T-helper 9 cell (primary cell): ENCODE data around the gene ATG9B.

ENCODE experiments used
- DNase-seq: peaks from one replicate; pipeline ENCODE4 v3.0.0-alpha.2; 2020
- total RNA-seq, 2 donors: gene quantifications; one replicate each; lab custom pipeline; 2026; lab: John Stamatoyannopoulos, UW

Gene ATG9B
- total RNA-seq: 6.5 to 12.1 reads per million in 2 donors

GRCh38 chr7:151024435-151025056 is at the start of gene ATG9B:
Gene ATG9B (minus strand): TSS chr7:151024494. CDS start chr7:151024423, 71 bp downstream.
- no peak for DNase-seq

- DNase-seq: no peak
Measured at GRCh38 chr7:151073990-151074389, 49.7 kb upstream of the ATG9B start.

- DNase-seq: no peak
Measured at GRCh38 chr7:151071032-151071866, 47.0 kb upstream of the ATG9B start.

GRCh38 chr7:151070574-151070960 is 46.3 kb upstream of the ATG9B start:
- DNase-seq: no peak

GRCh38 chr7:151069841-151070573 is 45.7 kb upstream of the ATG9B start:
- no peak for DNase-seq

- DNase-seq: no peak
Measured at GRCh38 chr7:151068069-151068773, 43.9 kb upstream of the ATG9B start.

GRCh38 chr7:151066273-151066974 is 42.1 kb upstream of the ATG9B start:
- DNase-seq: no peak

GRCh38 chr7:151065516-151065915 is 41.2 kb upstream of the ATG9B start:
- no peak for DNase-seq

GRCh38 chr7:151064993-151065392 is 40.7 kb upstream of the ATG9B start:
- DNase-seq: no peak

GRCh38 chr7:151064454-151064853 is 40.2 kb upstream of the ATG9B start:
- no peak for DNase-seq

- DNase-seq: no peak
Measured at GRCh38 chr7:151063212-151063561, 38.9 kb upstream of the ATG9B start.

GRCh38 chr7:151062399-151063211 is 38.3 kb upstream of the ATG9B start:
- no peak for DNase-seq

GRCh38 chr7:151062111-151062398 is 37.8 kb upstream of the ATG9B start:
- no peak for DNase-seq

GRCh38 chr7:151061213-151062110 is 37.2 kb upstream of the ATG9B start:
- DNase-seq: no peak

GRCh38 chr7:151060416-151061212 is 36.3 kb upstream of the ATG9B start:
- no peak for DNase-seq

- no peak for DNase-seq
Measured at GRCh38 chr7:151060113-151060415, 35.8 kb upstream of the ATG9B start.

GRCh38 chr7:151059367-151060112 is 35.2 kb upstream of the ATG9B start, which contains the start of gene SLC4A2:
Gene SLC4A2 (plus strand): TSS chr7:151059589. CDS start chr7:151061988, 2,399 bp downstream.
- DNase-seq: peak; percentile 61

- DNase-seq: no peak
Measured at GRCh38 chr7:151058781-151059366, 34.6 kb upstream of the ATG9B start.
